Dendritic cell treated with granulocyte-macrophage colony-stimulating factor and Interleukin-4, amounts not matched to agents 40 ng/mL and 50 ng/mL, for 4 days (primary cell): Measurements from ENCODE around the gene TTC7B.

Experiments
- H3K27ac Mint-ChIP-seq: one replicate; pipeline ENCODE4 v1.8.0; 2022; ENCODE audit warnings: mild to moderate bottlenecking, mixed read lengths
- H3K27me3 Mint-ChIP-seq: one replicate; pipeline ENCODE4 v1.8.0; 2022; ENCODE audit warnings: mild to moderate bottlenecking, mixed read lengths
- H3K36me3 Mint-ChIP-seq: one replicate; pipeline ENCODE4 v1.8.0; 2022; ENCODE audit warnings: low read depth, mixed read lengths
- H3K4me1 Mint-ChIP-seq: one replicate; pipeline ENCODE4 v1.8.0; 2022; ENCODE audit warnings: low read depth, mixed read lengths
- H3K4me3 Mint-ChIP-seq: one replicate; pipeline ENCODE4 v1.8.0; 2022; ENCODE audit warnings: mild to moderate bottlenecking, moderate library complexity, mixed read lengths
- H3K9me3 Mint-ChIP-seq: one replicate; pipeline ENCODE4 v1.8.0; 2022; ENCODE audit warnings: mixed read lengths
- intact Hi-C: fragments of 100-400 bp; cut with micrococcal nuclease; formaldehyde crosslinking; loops from one replicate; pipeline ENCODE4 v1.15.0; 2022

The TTC7B gene

DNA sequence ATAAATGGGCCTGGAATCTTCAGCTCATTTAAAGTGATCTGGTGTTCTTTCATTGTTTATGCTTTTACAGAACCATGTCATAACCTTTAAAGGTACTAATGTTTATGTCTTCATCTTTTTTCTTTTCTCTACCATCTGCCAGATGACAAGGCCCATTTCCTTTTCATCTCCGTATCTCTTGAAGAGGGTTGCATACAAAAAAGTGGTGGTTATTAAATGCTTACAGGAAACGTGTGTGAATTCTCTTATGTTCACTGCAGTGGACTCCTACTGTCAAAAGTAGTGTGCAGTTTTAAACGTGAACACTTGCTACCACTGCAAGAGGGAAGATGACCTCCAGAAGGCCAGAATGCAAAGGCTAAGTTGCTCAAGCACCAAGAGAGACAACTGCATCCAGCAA, 91.4 kb downstream of the TTC7B start:
- intact Hi-C loops, result no loop called here
- Mint-ChIP-seq H3K4me3 (no peak overlapping the region), H3K36me3 (peaks cover 11% of the 10 kb centered on the region), H3K27me3 (no peaks in the 10 kb centered on the region), H3K27ac (no peak overlapping the region), H3K9me3 (no peaks in the 10 kb centered on the region), H3K4me1 (peaks cover 5% of the 10 kb centered on the region)

GRCh38 chr14:90722590-90722989, 93.6 kb downstream of the TTC7B start:
- no peak overlapping the region for H3K4me3 Mint-ChIP-seq
- H3K4me1 Mint-ChIP-seq, result peaks cover 5% of the 10 kb centered on the region
- H3K27ac Mint-ChIP-seq, result no peak overlapping the region
- H3K36me3 Mint-ChIP-seq, result no peaks in the 10 kb centered on the region
- H3K9me3 Mint-ChIP-seq, result no peaks in the 10 kb centered on the region
- no peaks in the 10 kb centered on the region for H3K27me3 Mint-ChIP-seq
- intact Hi-C loops, result no loop called here

- no peaks in the 10 kb centered on the region for H3K27me3 Mint-ChIP-seq
Observed at GRCh38 chr14:90721619-90722305, 94.5 kb downstream of the TTC7B start.

GRCh38 chr14:90720832-90721231, 95.4 kb downstream of the TTC7B start:
- intact Hi-C loops, result no loop called here
- Mint-ChIP-seq H3K9me3 (no peaks in the 10 kb centered on the region), H3K36me3 (peaks cover 6% of the 10 kb centered on the region), H3K4me3 (no peak overlapping the region), H3K27me3 (no peaks in the 10 kb centered on the region), H3K27ac (no peak overlapping the region), H3K4me1 (no peaks in the 10 kb centered on the region)

More at GRCh38 chr14:90721619-90722305, 94.5 kb downstream of the TTC7B start:
- Mint-ChIP-seq H3K27ac (no peak overlapping the region), H3K4me1 (peaks cover 2% of the 10 kb centered on the region), H3K36me3 (peaks cover 2% of the 10 kb centered on the region), H3K9me3 (no peaks in the 10 kb centered on the region), H3K4me3 (no peak overlapping the region)
- intact Hi-C loops, result no loop called here

GRCh38 chr14:90720336-90720735, 95.9 kb downstream of the TTC7B start:
- H3K4me1 Mint-ChIP-seq, result no peaks in the 10 kb centered on the region
- intact Hi-C loops, result no loop called here
- H3K27me3 Mint-ChIP-seq, result no peaks in the 10 kb centered on the region
- H3K4me3 Mint-ChIP-seq, result no peak overlapping the region
- H3K36me3 Mint-ChIP-seq, result peaks cover 6% of the 10 kb centered on the region
- H3K9me3 Mint-ChIP-seq, result no peaks in the 10 kb centered on the region
- no peak overlapping the region for H3K27ac Mint-ChIP-seq

GRCh38 chr14:90717916-90718315, 98.3 kb downstream of the TTC7B start:
- no peaks in the 10 kb centered on the region for H3K27me3 Mint-ChIP-seq
- H3K4me3 Mint-ChIP-seq, result no peak overlapping the region
- H3K36me3 Mint-ChIP-seq, result peaks cover 20% of the 10 kb centered on the region
- H3K27ac Mint-ChIP-seq, result no peak overlapping the region
- no peaks in the 10 kb centered on the region for H3K9me3 Mint-ChIP-seq
- intact Hi-C loops, result no loop called here
- H3K4me1 Mint-ChIP-seq, result no peaks in the 10 kb centered on the region

DNA sequence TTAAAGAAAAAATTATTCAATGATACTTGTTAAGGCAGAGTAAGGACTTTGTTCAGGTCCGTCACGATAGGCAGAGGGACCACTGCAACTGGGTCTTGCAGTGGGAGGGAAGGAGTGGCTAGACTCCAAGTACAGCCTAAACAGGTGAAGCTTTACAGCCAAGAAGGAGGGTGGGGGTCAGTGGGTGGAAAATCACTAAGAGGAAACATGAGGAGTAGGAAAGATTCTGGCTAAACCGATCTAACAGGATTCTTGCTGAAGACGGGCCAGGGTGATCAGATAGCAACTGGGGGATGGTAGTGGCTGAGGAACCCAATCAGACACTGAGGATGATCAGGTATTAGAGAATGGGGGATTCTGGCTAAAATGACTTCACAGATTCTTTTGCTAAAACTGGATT, 100.2 kb downstream of the TTC7B start:
- H3K27me3 Mint-ChIP-seq, result no peaks in the 10 kb centered on the region
- no peak overlapping the region for H3K4me3 Mint-ChIP-seq
- intact Hi-C loops, result no loop called here
- peaks cover 20% of the 10 kb centered on the region for H3K36me3 Mint-ChIP-seq
- no peaks in the 10 kb centered on the region for H3K4me1 Mint-ChIP-seq
- no peak overlapping the region for H3K27ac Mint-ChIP-seq
- no peaks in the 10 kb centered on the region for H3K9me3 Mint-ChIP-seq

GRCh38 chr14:90715495-90715894, 100.7 kb downstream of the TTC7B start:
- Mint-ChIP-seq H3K4me1 (no peaks in the 10 kb centered on the region), H3K9me3 (no peaks in the 10 kb centered on the region), H3K27ac (no peak overlapping the region), H3K27me3 (no peaks in the 10 kb centered on the region), H3K36me3 (peaks cover 20% of the 10 kb centered on the region), H3K4me3 (no peak overlapping the region)
- intact Hi-C loops, result no loop called here

DNA sequence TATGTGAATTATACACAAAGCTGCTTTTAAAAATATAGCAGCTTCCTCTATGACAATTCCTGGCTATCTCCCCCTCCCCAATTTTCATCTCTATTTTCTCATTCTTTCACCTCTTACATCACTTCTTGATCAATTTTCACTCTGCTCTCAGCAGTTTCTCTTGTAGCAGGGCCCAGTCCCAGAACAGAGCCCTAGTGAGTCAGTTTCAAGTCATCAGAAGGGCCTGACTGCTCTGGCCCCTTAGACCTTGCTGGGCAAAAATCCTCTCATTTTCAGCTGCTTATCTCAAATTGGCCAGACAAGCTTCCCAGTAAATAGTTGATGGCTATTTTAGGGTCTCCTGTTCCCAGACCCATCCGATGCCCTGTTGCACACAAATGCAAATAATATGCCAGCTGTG, 101.4 kb downstream of the TTC7B start:
- Mint-ChIP-seq H3K27me3 (no peaks in the 10 kb centered on the region), H3K4me3 (no peak overlapping the region), H3K27ac (no peak overlapping the region), H3K4me1 (no peaks in the 10 kb centered on the region), H3K9me3 (no peaks in the 10 kb centered on the region), H3K36me3 (peaks cover 20% of the 10 kb centered on the region)
- intact Hi-C loops, result no loop called here

- Mint-ChIP-seq H3K9me3 (no peaks in the 10 kb centered on the region), H3K36me3 (no peaks in the 10 kb centered on the region), H3K4me1 (peaks cover 5% of the 10 kb centered on the region), H3K4me3 (no peak overlapping the region), H3K27ac (no peak overlapping the region), H3K27me3 (no peaks in the 10 kb centered on the region)
- intact Hi-C loops, result no loop called here
Observed at GRCh38 chr14:90704738-90705392, 111.4 kb downstream of the TTC7B start.

DNA sequence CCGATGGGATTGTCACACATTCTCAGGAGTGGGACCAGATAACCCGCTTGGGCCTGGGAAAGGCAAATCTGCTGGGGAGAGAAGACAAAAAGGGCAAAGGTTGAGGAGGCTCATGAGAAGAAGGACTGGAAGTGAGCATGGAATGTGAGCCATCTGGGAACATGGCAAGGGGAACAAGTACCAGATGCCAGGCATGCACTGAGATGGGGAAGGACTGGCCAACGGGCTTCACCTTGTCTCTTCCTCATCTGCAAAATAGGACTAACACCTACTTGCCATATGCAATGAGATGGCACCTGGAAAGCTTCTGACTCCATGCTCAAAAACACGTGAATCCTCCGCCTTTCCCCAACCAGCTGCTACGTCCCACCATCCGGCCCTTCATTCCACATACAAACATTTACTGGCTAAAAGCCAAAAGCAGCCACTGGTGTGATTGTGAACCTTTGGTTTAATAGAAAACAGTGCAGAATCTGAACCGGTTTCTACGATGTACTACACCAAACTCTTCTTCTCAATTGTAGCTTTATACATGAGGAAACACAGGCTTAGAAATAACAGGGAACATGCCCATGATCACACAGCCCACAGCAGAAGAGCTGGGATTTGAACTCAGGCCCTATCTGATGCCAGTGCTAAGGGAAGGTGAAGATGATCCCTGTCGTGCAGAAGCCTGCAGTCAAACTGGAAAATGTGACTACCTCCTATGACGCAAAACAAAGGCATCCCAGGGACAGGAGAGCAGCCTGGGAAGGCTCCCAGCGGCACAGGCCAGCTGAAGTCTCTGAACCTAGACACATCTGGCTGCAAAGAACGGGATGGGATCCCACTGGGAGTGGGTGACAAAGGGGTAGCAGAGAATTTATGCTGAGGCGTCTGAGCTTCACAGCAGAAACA, 112.1 kb downstream of the TTC7B start:
- Mint-ChIP-seq H3K27ac (no peak overlapping the region), H3K9me3 (no peaks in the 10 kb centered on the region), H3K4me3 (no peak overlapping the region), H3K4me1 (peaks cover 5% of the 10 kb centered on the region), H3K36me3 (no peaks in the 10 kb centered on the region), H3K27me3 (no peaks in the 10 kb centered on the region)
- intact Hi-C loops, result no loop called here

- H3K9me3 Mint-ChIP-seq, result no peaks in the 10 kb centered on the region
- H3K27ac Mint-ChIP-seq, result no peak overlapping the region
- H3K4me3 Mint-ChIP-seq, result no peak overlapping the region
- intact Hi-C loops, result no loop called here
- H3K27me3 Mint-ChIP-seq, result no peaks in the 10 kb centered on the region
- peaks cover 18% of the 10 kb centered on the region for H3K4me1 Mint-ChIP-seq
- H3K36me3 Mint-ChIP-seq, result no peaks in the 10 kb centered on the region
Observed at GRCh38 chr14:90700933-90701776, 115.1 kb downstream of the TTC7B start.

- Mint-ChIP-seq H3K4me1 (peaks cover 25% of the 10 kb centered on the region), H3K9me3 (no peaks in the 10 kb centered on the region), H3K36me3 (no peaks in the 10 kb centered on the region), H3K27ac (peak overlapping the region; percentile 2), H3K27me3 (no peaks in the 10 kb centered on the region), H3K4me3 (no peak overlapping the region)
- intact Hi-C loops, result no loop called here
Observed at GRCh38 chr14:90699016-90699415, 117.2 kb downstream of the TTC7B start.
